ENCODE data around the gene GPANK1. TPM values are rescaled to one million over a fixed set of nuclear protein-coding genes. Genes with fewer than 3 reads are reported as not detected.

GPANK1 gene
- total and polyA plus RNA-seq, 9 of the 15 experiments (the other 6 are each of a cell fraction or from before 2014, with no cell fraction given) = 32.2 to 111 (median 46.3) TPM

GRCh38 chr6:31652925-31653724 lies 11.7 kb downstream of the GPANK1 start (continued):
- peak; percentile 47; the same call in 1 of the 2 replicates for TF ChIP-seq FOXO4 (CRISPR knock-in tag; IDR thresholded peaks at IDR 0.05)
- TF ChIP-seq XRCC5 (IDR thresholded peaks at IDR 0.05; ENCODE audit: low read depth, low read length) = peak; percentile 76; the same call in 1 of the 2 replicates
- TF ChIP-seq, protein P1, sequence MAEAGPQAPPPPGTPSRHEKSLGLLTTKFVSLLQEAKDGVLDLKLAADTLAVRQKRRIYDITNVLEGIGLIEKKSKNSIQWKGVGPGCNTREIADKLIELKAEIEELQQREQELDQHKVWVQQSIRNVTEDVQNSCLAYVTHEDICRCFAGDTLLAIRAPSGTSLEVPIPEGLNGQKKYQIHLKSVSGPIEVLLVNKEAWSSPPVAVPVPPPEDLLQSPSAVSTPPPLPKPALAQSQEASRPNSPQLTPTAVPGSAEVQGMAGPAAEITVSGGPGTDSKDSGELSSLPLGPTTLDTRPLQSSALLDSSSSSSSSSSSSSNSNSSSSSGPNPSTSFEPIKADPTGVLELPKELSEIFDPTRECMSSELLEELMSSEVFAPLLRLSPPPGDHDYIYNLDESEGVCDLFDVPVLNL (CRISPR knock-in tag; IDR thresholded peaks at IDR 0.05; ENCODE audit: low read depth) = no peak
- TF ChIP-seq ELF2 (CRISPR knock-in tag; IDR thresholded peaks at IDR 0.05) = peak; percentile 79
- peak; percentile 77; the same call in 1 of the 2 replicates for TF ChIP-seq TRIM28 (IDR thresholded peaks at IDR 0.05)
- TF ChIP-seq MXI1 (IDR thresholded peaks at IDR 0.05; ENCODE audit: low read depth, low read length) = peak; percentile 19; the same call in 1 of the 2 replicates
- TF ChIP-seq GTF2F1 (IDR thresholded peaks at IDR 0.05; ENCODE audit: low read depth, low read length) = peak; percentile 72
- TF ChIP-seq CLOCK (CRISPR knock-in tag; IDR thresholded peaks at IDR 0.05; ENCODE audit: borderline replicate concordance) = no peak
- no peak for TF ChIP-seq TOE1 (IDR thresholded peaks at IDR 0.05; ENCODE audit: borderline replicate concordance)
- TF ChIP-seq TOE1 (CRISPR knock-in tag; IDR thresholded peaks at IDR 0.05; ENCODE audit: borderline replicate concordance, low read depth) = peak; percentile 93; the same call in 1 of the 2 replicates
- TF ChIP-seq ZBTB40 (IDR thresholded peaks at IDR 0.05) = no peak
- TF ChIP-seq ZBTB40 (CRISPR knock-in tag; IDR thresholded peaks at IDR 0.05) = no peak
- no peak for TF ChIP-seq NR2F6 (CRISPR knock-in tag; IDR thresholded peaks at IDR 0.05)
